OCI-LY7 (cell line): ENCODE results near the gene SHQ1.

Experiments
- EZH2phosphoT487 ChIP-seq: fragments of 200-600 bp; sonication (generic); IDR thresholded peaks from 2 replicates; pipeline ENCODE4 v1.6.1; 2018; ENCODE audit warnings: low read depth, borderline replicate concordance, mild to moderate bottlenecking, mixed run types, antibody characterized with exemption, low read length, moderate library complexity, mixed read lengths
- TF ChIP-seq, protein P1 (sequence below): fragments of 200-600 bp; sonication (generic); conservative IDR thresholded peaks from 2 replicates; pipeline ENCODE4 v1.5.1; 2014; ENCODE audit warnings: mild to moderate bottlenecking, antibody characterized with exemption, low read length, moderate library complexity, mixed read lengths

GRCh38 chr3:72769758-72770540 lies 78.3 kb downstream of the SHQ1 start:
- TF ChIP-seq, protein P1, sequence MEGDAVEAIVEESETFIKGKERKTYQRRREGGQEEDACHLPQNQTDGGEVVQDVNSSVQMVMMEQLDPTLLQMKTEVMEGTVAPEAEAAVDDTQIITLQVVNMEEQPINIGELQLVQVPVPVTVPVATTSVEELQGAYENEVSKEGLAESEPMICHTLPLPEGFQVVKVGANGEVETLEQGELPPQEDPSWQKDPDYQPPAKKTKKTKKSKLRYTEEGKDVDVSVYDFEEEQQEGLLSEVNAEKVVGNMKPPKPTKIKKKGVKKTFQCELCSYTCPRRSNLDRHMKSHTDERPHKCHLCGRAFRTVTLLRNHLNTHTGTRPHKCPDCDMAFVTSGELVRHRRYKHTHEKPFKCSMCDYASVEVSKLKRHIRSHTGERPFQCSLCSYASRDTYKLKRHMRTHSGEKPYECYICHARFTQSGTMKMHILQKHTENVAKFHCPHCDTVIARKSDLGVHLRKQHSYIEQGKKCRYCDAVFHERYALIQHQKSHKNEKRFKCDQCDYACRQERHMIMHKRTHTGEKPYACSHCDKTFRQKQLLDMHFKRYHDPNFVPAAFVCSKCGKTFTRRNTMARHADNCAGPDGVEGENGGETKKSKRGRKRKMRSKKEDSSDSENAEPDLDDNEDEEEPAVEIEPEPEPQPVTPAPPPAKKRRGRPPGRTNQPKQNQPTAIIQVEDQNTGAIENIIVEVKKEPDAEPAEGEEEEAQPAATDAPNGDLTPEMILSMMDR: no peak
- no peak for TF ChIP-seq EZH2phosphoT487
